WTC11 (cell line): ENCODE data around the gene LYST. TPM values are rescaled to one million over a fixed set of nuclear protein-coding genes. Genes with fewer than 3 reads are reported as not detected.

ENCODE experiments used
- ATAC-seq: fragments of 200-7000 bp; cut with Tn5 transposase; 2 replicates; pipeline ENCODE4 v1.10.0; 2021; ENCODE audit warnings: mild to moderate bottlenecking, moderate library complexity
- CTCF ChIA-PET: fragments of 300-600 bp; sonication (Branson Sonifier 250); formaldehyde crosslinking; loops from one replicate; lab custom pipeline; 2021; ENCODE audit warnings: antibody characterized with exemption; lab: Charles Lee
- POLR2A ChIA-PET: fragments of 350-600 bp; sonication (Branson Sonifier 250); formaldehyde crosslinking; loops from one replicate; lab custom pipeline; 2021; ENCODE audit warnings: antibody characterized with exemption; lab: Charles Lee
- DNase-seq: peaks from one replicate; pipeline ENCODE4 v3.0.0; 2021; ENCODE audit warnings: low spot score
- H3K27ac Mint-ChIP-seq: 2 replicates; pipeline ENCODE4 v1.8.0; 2021; ENCODE audit warnings: mixed read lengths
- H3K27me3 Mint-ChIP-seq: 2 replicates; pipeline ENCODE4 v1.8.0; 2021; ENCODE audit warnings: low read depth, mild to moderate bottlenecking, moderate library complexity, mixed read lengths
- H3K36me3 Mint-ChIP-seq: 2 replicates; pipeline ENCODE4 v1.8.0; 2021; ENCODE audit warnings: mixed read lengths
- H3K4me1 Mint-ChIP-seq: 2 replicates; pipeline ENCODE4 v1.8.0; 2022; ENCODE audit warnings: mixed read lengths
- H3K4me3 Mint-ChIP-seq: 2 replicates; pipeline ENCODE4 v1.8.0; 2021; ENCODE audit warnings: mild to moderate bottlenecking, moderate library complexity, mixed read lengths
- H3K9me3 Mint-ChIP-seq: 2 replicates; pipeline ENCODE4 v1.8.0; 2021; ENCODE audit warnings: mixed read lengths
- ELF4 ChIP-seq: sonication (generic); formaldehyde crosslinking; IDR thresholded peaks from 2 replicates; pipeline ENCODE4 v1.8.1; 2022; ENCODE audit warnings: low read depth, mild to moderate bottlenecking, moderate library complexity, missing genetic modification reagents
- ESRRA ChIP-seq: sonication (generic); formaldehyde crosslinking; IDR thresholded peaks from 2 replicates; pipeline ENCODE4 v1.8.1; 2022; ENCODE audit warnings: mild to moderate bottlenecking, missing genetic modification reagents, borderline replicate concordance
- GRHL2 ChIP-seq: fragments of 250-450 bp; sonication (Bioruptor Pico); IDR thresholded peaks from 2 replicates; pipeline ENCODE4 v1.8.0; 2022; ENCODE audit warnings: mild to moderate bottlenecking, moderate library complexity; ENCODE audit not compliant: insufficient replicate concordance, severe bottlenecking
- RORB ChIP-seq: fragments of 250-450 bp; sonication (Bioruptor Pico); IDR thresholded peaks from 2 replicates; pipeline ENCODE4 v1.9.0; 2021; ENCODE audit warnings: mild to moderate bottlenecking
- TCF7 ChIP-seq: sonication (generic); formaldehyde crosslinking; IDR thresholded peaks from 2 replicates; pipeline ENCODE4 v1.8.0; 2022; ENCODE audit warnings: mild to moderate bottlenecking, low read depth, missing genetic modification reagents, moderate library complexity
- TEAD4 ChIP-seq: sonication (generic); formaldehyde crosslinking; IDR thresholded peaks from 2 replicates; pipeline ENCODE4 v1.8.0; 2022; ENCODE audit warnings: mild to moderate bottlenecking, missing genetic modification reagents
- ZBTB21 ChIP-seq: sonication (generic); formaldehyde crosslinking; IDR thresholded peaks from 2 replicates; pipeline ENCODE4 v1.8.1; 2023; ENCODE audit warnings: mild to moderate bottlenecking, missing genetic modification reagents, borderline replicate concordance
- ZNF263 ChIP-seq: sonication (generic); formaldehyde crosslinking; IDR thresholded peaks from 2 replicates; pipeline ENCODE4 v1.8.1; 2022; ENCODE audit warnings: low read depth, mild to moderate bottlenecking, moderate library complexity, missing genetic modification reagents
- total RNA-seq: library from RNA; stranded (reverse); gene quantifications from 3 replicates; pipeline ENCODE4 v1.2.3, GENCODE V29; 2021
- TF ChIP-seq, protein P1 (sequence below): sonication (generic); formaldehyde crosslinking; IDR thresholded peaks from 2 replicates; pipeline ENCODE4 v1.8.0; 2023; ENCODE audit warnings: missing genetic modification reagents
- TF ChIP-seq, protein P2 (sequence below): fragments of 250-450 bp; sonication (Bioruptor Pico); IDR thresholded peaks from 2 replicates; pipeline ENCODE4 v1.8.0; 2021; ENCODE audit warnings: mild to moderate bottlenecking
- TF ChIP-seq, protein P3 (sequence below): sonication (generic); formaldehyde crosslinking; IDR thresholded peaks from 2 replicates; pipeline ENCODE4 v1.8.0; 2022; ENCODE audit warnings: mild to moderate bottlenecking, missing genetic modification reagents
- TF ChIP-seq, protein P4 (sequence below): fragments of 250-450 bp; sonication (Bioruptor Pico); IDR thresholded peaks from 2 replicates; pipeline ENCODE4 v1.9.0; 2021; ENCODE audit warnings: mild to moderate bottlenecking
- TF ChIP-seq, protein P5 (sequence below): sonication (generic); formaldehyde crosslinking; IDR thresholded peaks from 2 replicates; pipeline ENCODE4 v1.8.0; 2022; ENCODE audit warnings: mild to moderate bottlenecking, missing genetic modification reagents
- TF ChIP-seq, protein P6 (sequence below): sonication (generic); formaldehyde crosslinking; IDR thresholded peaks from 2 replicates; pipeline ENCODE4 v1.8.0; 2022; ENCODE audit warnings: missing genetic modification reagents
- TF ChIP-seq, protein P7 (sequence below): fragments of 250-450 bp; sonication (Bioruptor Pico); IDR thresholded peaks from 2 replicates; pipeline ENCODE4 v1.9.0; 2021; ENCODE audit warnings: mild to moderate bottlenecking
- TF ChIP-seq, protein P8 (sequence below): fragments of 250-450 bp; sonication (Bioruptor Pico); IDR thresholded peaks from 2 replicates; pipeline ENCODE4 v1.9.0; 2021; ENCODE audit warnings: mild to moderate bottlenecking, borderline replicate concordance
- TF ChIP-seq, protein P9 (sequence below): fragments of 250-450 bp; sonication (Bioruptor Pico); IDR thresholded peaks from 2 replicates; pipeline ENCODE4 v1.9.0; 2021; ENCODE audit warnings: moderate library complexity, mild to moderate bottlenecking, inconsistent platforms, borderline replicate concordance

LYST gene
- total RNA-seq, 1 experiment from 2014 or later, result 0.59 TPM

DNA sequence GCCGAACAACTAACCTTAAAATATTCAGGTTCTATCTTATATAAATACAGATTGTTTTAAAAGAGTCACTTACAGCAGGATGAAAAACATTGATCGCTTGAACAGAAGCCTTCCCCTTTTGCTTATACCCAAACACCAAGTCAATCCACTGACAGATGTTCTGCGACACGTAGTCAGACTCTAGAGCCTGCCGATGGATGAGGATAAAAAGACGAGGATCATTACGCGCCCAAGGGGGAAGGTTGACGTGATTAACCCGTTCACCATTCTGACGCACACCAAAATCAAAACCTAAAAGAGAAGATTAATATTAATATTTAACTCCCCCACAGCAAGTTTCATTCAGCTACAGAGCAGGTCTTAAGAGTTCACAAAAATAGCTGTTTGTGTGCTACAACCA lies 157.7 kb downstream of the LYST start:
- TF ChIP-seq, protein P1, sequence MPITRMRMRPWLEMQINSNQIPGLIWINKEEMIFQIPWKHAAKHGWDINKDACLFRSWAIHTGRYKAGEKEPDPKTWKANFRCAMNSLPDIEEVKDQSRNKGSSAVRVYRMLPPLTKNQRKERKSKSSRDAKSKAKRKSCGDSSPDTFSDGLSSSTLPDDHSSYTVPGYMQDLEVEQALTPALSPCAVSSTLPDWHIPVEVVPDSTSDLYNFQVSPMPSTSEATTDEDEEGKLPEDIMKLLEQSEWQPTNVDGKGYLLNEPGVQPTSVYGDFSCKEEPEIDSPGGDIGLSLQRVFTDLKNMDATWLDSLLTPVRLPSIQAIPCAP (CRISPR knock-in tag), result no peak
- TF ChIP-seq ZNF263 (CRISPR knock-in tag) (no peak), TEAD4 (CRISPR knock-in tag) (no peak), GRHL2 (no peak), RORB (CRISPR knock-in tag) (no peak), ESRRA (CRISPR knock-in tag) (no peak), ELF4 (no peak)
- TF ChIP-seq, protein P2, sequence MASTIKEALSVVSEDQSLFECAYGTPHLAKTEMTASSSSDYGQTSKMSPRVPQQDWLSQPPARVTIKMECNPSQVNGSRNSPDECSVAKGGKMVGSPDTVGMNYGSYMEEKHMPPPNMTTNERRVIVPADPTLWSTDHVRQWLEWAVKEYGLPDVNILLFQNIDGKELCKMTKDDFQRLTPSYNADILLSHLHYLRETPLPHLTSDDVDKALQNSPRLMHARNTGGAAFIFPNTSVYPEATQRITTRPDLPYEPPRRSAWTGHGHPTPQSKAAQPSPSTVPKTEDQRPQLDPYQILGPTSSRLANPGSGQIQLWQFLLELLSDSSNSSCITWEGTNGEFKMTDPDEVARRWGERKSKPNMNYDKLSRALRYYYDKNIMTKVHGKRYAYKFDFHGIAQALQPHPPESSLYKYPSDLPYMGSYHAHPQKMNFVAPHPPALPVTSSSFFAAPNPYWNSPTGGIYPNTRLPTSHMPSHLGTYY (CRISPR knock-in tag), result no peak
- TF ChIP-seq, protein P3, sequence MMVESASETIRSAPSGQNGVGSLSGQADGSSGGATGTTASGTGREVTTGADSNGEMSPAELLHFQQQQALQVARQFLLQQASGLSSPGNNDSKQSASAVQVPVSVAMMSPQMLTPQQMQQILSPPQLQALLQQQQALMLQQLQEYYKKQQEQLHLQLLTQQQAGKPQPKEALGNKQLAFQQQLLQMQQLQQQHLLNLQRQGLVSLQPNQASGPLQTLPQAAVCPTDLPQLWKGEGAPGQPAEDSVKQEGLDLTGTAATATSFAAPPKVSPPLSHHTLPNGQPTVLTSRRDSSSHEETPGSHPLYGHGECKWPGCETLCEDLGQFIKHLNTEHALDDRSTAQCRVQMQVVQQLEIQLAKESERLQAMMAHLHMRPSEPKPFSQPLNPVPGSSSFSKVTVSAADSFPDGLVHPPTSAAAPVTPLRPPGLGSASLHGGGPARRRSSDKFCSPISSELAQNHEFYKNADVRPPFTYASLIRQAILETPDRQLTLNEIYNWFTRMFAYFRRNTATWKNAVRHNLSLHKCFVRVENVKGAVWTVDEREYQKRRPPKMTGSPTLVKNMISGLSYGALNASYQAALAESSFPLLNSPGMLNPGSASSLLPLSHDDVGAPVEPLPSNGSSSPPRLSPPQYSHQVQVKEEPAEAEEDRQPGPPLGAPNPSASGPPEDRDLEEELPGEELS (CRISPR knock-in tag), result no peak
- TF ChIP-seq, protein P4, sequence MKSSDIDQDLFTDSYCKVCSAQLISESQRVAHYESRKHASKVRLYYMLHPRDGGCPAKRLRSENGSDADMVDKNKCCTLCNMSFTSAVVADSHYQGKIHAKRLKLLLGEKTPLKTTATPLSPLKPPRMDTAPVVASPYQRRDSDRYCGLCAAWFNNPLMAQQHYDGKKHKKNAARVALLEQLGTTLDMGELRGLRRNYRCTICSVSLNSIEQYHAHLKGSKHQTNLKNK (CRISPR knock-in tag), result no peak
- TF ChIP-seq, protein P5, sequence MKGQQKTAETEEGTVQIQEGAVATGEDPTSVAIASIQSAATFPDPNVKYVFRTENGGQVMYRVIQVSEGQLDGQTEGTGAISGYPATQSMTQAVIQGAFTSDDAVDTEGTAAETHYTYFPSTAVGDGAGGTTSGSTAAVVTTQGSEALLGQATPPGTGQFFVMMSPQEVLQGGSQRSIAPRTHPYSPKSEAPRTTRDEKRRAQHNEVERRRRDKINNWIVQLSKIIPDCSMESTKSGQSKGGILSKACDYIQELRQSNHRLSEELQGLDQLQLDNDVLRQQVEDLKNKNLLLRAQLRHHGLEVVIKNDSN (CRISPR knock-in tag), result no peak
- Mint-ChIP-seq H3K4me1 (peaks cover 11% of the 10 kb centered on the region), H3K27ac (no peak overlapping the region), H3K9me3 (no peaks in the 10 kb centered on the region), H3K36me3 (no peaks in the 10 kb centered on the region), H3K4me3 (no peak overlapping the region), H3K27me3 (no peaks in the 10 kb centered on the region)
- CTCF ChIA-PET, result interaction anchor here (1.2 to 2.5 kb wide), 2 partner anchors 108 to 111 kb away, joined by 4 to 8 read pairs; no protein-coding TSS in a partner anchor
- DNase-seq (no peak), ATAC-seq (no peak)
- POLR2A ChIA-PET, result no interaction called here

DNA sequence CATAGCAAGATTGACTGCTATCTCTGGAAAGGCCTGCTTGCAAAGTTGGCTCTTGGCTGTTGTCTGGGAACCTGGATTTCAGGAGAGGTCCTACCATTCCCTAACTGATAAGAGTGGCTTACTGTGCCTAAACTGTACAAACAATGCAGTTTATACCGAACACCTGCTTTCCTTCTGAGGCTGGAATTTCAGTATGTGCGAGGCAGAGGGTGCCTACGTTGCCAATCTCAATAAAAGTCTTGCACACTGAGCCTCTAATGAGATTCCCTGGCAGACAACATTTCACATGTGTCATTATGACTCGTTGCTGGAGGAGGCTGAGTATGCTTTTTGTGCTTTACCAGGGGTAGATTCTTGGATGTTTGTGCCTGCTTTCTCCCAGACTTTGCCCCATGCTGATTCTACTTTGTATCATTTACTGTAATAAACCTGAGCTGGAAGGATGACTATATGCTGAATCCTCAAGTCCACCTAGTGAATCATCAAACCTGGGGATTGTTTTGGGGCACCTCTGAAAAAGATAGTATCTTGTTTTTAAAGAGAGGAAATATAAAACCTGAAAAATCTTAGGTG lies 158.2 kb downstream of the LYST start:
- ChIA-PET CTCF (interaction anchor here (1.2 to 2.5 kb wide), 2 partner anchors 107 to 110 kb away, joined by 4 to 8 read pairs; no protein-coding TSS in a partner anchor), POLR2A (no interaction called here)
- no peak for ATAC-seq
- H3K4me3 Mint-ChIP-seq, result no peak overlapping the region
- no peaks in the 10 kb centered on the region for H3K27me3 Mint-ChIP-seq
- TF ChIP-seq, protein P6, sequence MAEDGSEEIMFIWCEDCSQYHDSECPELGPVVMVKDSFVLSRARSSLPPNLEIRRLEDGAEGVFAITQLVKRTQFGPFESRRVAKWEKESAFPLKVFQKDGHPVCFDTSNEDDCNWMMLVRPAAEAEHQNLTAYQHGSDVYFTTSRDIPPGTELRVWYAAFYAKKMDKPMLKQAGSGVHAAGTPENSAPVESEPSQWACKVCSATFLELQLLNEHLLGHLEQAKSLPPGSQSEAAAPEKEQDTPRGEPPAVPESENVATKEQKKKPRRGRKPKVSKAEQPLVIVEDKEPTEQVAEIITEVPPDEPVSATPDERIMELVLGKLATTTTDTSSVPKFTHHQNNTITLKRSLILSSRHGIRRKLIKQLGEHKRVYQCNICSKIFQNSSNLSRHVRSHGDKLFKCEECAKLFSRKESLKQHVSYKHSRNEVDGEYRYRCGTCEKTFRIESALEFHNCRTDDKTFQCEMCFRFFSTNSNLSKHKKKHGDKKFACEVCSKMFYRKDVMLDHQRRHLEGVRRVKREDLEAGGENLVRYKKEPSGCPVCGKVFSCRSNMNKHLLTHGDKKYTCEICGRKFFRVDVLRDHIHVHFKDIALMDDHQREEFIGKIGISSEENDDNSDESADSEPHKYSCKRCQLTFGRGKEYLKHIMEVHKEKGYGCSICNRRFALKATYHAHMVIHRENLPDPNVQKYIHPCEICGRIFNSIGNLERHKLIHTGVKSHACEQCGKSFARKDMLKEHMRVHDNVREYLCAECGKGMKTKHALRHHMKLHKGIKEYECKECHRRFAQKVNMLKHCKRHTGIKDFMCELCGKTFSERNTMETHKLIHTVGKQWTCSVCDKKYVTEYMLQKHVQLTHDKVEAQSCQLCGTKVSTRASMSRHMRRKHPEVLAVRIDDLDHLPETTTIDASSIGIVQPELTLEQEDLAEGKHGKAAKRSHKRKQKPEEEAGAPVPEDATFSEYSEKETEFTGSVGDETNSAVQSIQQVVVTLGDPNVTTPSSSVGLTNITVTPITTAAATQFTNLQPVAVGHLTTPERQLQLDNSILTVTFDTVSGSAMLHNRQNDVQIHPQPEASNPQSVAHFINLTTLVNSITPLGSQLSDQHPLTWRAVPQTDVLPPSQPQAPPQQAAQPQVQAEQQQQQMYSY (CRISPR knock-in tag), result no peak
- TF ChIP-seq TCF7 (CRISPR knock-in tag) (no peak), ZBTB21 (CRISPR knock-in tag) (no peak)
- TF ChIP-seq, protein P7, sequence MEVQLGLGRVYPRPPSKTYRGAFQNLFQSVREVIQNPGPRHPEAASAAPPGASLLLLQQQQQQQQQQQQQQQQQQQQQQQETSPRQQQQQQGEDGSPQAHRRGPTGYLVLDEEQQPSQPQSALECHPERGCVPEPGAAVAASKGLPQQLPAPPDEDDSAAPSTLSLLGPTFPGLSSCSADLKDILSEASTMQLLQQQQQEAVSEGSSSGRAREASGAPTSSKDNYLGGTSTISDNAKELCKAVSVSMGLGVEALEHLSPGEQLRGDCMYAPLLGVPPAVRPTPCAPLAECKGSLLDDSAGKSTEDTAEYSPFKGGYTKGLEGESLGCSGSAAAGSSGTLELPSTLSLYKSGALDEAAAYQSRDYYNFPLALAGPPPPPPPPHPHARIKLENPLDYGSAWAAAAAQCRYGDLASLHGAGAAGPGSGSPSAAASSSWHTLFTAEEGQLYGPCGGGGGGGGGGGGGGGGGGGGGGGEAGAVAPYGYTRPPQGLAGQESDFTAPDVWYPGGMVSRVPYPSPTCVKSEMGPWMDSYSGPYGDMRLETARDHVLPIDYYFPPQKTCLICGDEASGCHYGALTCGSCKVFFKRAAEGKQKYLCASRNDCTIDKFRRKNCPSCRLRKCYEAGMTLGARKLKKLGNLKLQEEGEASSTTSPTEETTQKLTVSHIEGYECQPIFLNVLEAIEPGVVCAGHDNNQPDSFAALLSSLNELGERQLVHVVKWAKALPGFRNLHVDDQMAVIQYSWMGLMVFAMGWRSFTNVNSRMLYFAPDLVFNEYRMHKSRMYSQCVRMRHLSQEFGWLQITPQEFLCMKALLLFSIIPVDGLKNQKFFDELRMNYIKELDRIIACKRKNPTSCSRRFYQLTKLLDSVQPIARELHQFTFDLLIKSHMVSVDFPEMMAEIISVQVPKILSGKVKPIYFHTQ (CRISPR knock-in tag), result no peak
- TF ChIP-seq, protein P8, sequence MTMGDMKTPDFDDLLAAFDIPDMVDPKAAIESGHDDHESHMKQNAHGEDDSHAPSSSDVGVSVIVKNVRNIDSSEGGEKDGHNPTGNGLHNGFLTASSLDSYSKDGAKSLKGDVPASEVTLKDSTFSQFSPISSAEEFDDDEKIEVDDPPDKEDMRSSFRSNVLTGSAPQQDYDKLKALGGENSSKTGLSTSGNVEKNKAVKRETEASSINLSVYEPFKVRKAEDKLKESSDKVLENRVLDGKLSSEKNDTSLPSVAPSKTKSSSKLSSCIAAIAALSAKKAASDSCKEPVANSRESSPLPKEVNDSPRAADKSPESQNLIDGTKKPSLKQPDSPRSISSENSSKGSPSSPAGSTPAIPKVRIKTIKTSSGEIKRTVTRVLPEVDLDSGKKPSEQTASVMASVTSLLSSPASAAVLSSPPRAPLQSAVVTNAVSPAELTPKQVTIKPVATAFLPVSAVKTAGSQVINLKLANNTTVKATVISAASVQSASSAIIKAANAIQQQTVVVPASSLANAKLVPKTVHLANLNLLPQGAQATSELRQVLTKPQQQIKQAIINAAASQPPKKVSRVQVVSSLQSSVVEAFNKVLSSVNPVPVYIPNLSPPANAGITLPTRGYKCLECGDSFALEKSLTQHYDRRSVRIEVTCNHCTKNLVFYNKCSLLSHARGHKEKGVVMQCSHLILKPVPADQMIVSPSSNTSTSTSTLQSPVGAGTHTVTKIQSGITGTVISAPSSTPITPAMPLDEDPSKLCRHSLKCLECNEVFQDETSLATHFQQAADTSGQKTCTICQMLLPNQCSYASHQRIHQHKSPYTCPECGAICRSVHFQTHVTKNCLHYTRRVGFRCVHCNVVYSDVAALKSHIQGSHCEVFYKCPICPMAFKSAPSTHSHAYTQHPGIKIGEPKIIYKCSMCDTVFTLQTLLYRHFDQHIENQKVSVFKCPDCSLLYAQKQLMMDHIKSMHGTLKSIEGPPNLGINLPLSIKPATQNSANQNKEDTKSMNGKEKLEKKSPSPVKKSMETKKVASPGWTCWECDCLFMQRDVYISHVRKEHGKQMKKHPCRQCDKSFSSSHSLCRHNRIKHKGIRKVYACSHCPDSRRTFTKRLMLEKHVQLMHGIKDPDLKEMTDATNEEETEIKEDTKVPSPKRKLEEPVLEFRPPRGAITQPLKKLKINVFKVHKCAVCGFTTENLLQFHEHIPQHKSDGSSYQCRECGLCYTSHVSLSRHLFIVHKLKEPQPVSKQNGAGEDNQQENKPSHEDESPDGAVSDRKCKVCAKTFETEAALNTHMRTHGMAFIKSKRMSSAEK (CRISPR knock-in tag), result no peak
- TF ChIP-seq, protein P9, sequence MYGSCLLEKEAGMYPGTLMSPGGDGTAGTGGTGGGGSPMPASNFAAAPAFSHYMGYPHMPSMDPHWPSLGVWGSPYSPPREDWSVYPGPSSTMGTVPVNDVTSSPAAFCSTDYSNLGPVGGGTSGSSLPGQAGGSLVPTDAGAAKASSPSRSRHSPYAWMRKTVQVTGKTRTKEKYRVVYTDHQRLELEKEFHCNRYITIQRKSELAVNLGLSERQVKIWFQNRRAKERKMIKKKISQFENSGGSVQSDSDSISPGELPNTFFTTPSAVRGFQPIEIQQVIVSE (CRISPR knock-in tag), result no peak
- no peaks in the 10 kb centered on the region for H3K36me3 Mint-ChIP-seq
- no peaks in the 10 kb centered on the region for H3K9me3 Mint-ChIP-seq
- peaks cover 11% of the 10 kb centered on the region for H3K4me1 Mint-ChIP-seq
- no peak overlapping the region for H3K27ac Mint-ChIP-seq
- DNase-seq, result no peak
